ENCODE data around the gene COMT. TPM values are rescaled to one million over a fixed set of nuclear protein-coding genes. Genes with fewer than 3 reads are reported as not detected.

COMT gene
- total RNA-seq (61.9 TPM), polyA plus RNA-seq (ENCODE audit: insufficient read depth in 1 of 8, insufficient read length in 8 of 8, low replicate concordance in 1 of 8) (100 to 1,000 TPM in 1 of 8 donors, 10 to 100 TPM in 7; 77.1 to 104 (median 81.6) TPM)
- long read RNA-seq, donor 1, transcript COMT-209 (4 exons, 1,035 nt): minor isoform, 8 of 26 reads
- long read RNA-seq, donor 1, transcript COMT-202 (6 exons, 2,437 nt): major isoform, 17 of 26 reads
- long read RNA-seq, donor 1, partial matches to known transcripts: 0 of 26 reads
- long read RNA-seq, donor 1, other reads (novel, unspliced or antisense): 0 of 26 reads
- long read RNA-seq, donor 2, transcript COMT-202 (6 exons, 2,437 nt): major isoform, 5 of 5 reads
- long read RNA-seq, donor 2, partial matches to known transcripts: 0 of 5 reads
- long read RNA-seq, donor 2, other reads (novel, unspliced or antisense): 0 of 5 reads
- long read RNA-seq, donor 3, transcript COMT-209 (4 exons, 1,035 nt): minor isoform, 25 of 75 reads
- long read RNA-seq, donor 3, transcript COMT-202 (6 exons, 2,437 nt): major isoform, 34 of 75 reads
- long read RNA-seq, donor 3, partial matches to known transcripts: 12 of 75 reads
- long read RNA-seq, donor 3, other reads (novel, unspliced or antisense): 0 of 75 reads
- long read RNA-seq, donor 4, transcript COMT-202 (6 exons, 2,437 nt): major isoform, 22 of 36 reads
- long read RNA-seq, donor 4, partial matches to known transcripts: 0 of 36 reads
- long read RNA-seq, donor 4, other reads (novel, unspliced or antisense): 7 of 36 reads
- long read RNA-seq, donor 5, transcript COMT-202 (6 exons, 2,437 nt): major isoform, 74 of 187 reads
- long read RNA-seq, donor 5, transcript COMT-209 (4 exons, 1,035 nt): minor isoform, 40 of 187 reads
- long read RNA-seq, donor 5, partial matches to known transcripts: 57 of 187 reads
- long read RNA-seq, donor 5, other reads (novel, unspliced or antisense): 7 of 187 reads
- long read RNA-seq, donor 6, transcript COMT-209 (4 exons, 1,035 nt): minor isoform, 17 of 127 reads
- long read RNA-seq, donor 6, transcript COMT-202 (6 exons, 2,437 nt): major isoform, 50 of 127 reads
- long read RNA-seq, donor 6, partial matches to known transcripts: 45 of 127 reads
- long read RNA-seq, donor 6, other reads (novel, unspliced or antisense): 9 of 127 reads
- long read RNA-seq, donor 7, transcript COMT-202 (6 exons, 2,437 nt): major isoform, 38 of 75 reads
- long read RNA-seq, donor 7, transcript COMT-209 (4 exons, 1,035 nt): minor isoform, 16 of 75 reads
- long read RNA-seq, donor 7, partial matches to known transcripts: 12 of 75 reads
- long read RNA-seq, donor 7, other reads (novel, unspliced or antisense): 8 of 75 reads
- long read RNA-seq, donor 8, transcript COMT-202 (6 exons, 2,437 nt): major isoform, 21 of 39 reads
- long read RNA-seq, donor 8, transcript COMT-203 (5 exons, 2,217 nt): minor isoform, 6 of 39 reads
- long read RNA-seq, donor 8, transcript COMT-209 (4 exons, 1,035 nt): minor isoform, 5 of 39 reads
- long read RNA-seq, donor 8, partial matches to known transcripts: 6 of 39 reads
- long read RNA-seq, donor 8, other reads (novel, unspliced or antisense): 0 of 39 reads
- long read RNA-seq, donor 9, transcript COMT-202 (6 exons, 2,437 nt): major isoform, 30 of 66 reads
- long read RNA-seq, donor 9, transcript COMT-209 (4 exons, 1,035 nt): minor isoform, 11 of 66 reads
- long read RNA-seq, donor 9, partial matches to known transcripts: 21 of 66 reads
- long read RNA-seq, donor 9, other reads (novel, unspliced or antisense): 0 of 66 reads
- long read RNA-seq, donor 10, transcript COMT-209 (4 exons, 1,035 nt): minor isoform, 5 of 42 reads
- long read RNA-seq, donor 10, transcript COMT-202 (6 exons, 2,437 nt): major isoform, 32 of 42 reads
- long read RNA-seq, donor 10, transcript COMT-210 (3 exons, 546 nt): minor isoform, 5 of 42 reads
- long read RNA-seq, donor 10, partial matches to known transcripts: 0 of 42 reads
- long read RNA-seq, donor 10, other reads (novel, unspliced or antisense): 0 of 42 reads
- long read RNA-seq, donor 11, transcript COMT-209 (4 exons, 1,035 nt): minor isoform, 12 of 68 reads
- long read RNA-seq, donor 11, transcript COMT-202 (6 exons, 2,437 nt): major isoform, 29 of 68 reads
- long read RNA-seq, donor 11, partial matches to known transcripts: 23 of 68 reads
- long read RNA-seq, donor 11, other reads (novel, unspliced or antisense): 0 of 68 reads

DNA sequence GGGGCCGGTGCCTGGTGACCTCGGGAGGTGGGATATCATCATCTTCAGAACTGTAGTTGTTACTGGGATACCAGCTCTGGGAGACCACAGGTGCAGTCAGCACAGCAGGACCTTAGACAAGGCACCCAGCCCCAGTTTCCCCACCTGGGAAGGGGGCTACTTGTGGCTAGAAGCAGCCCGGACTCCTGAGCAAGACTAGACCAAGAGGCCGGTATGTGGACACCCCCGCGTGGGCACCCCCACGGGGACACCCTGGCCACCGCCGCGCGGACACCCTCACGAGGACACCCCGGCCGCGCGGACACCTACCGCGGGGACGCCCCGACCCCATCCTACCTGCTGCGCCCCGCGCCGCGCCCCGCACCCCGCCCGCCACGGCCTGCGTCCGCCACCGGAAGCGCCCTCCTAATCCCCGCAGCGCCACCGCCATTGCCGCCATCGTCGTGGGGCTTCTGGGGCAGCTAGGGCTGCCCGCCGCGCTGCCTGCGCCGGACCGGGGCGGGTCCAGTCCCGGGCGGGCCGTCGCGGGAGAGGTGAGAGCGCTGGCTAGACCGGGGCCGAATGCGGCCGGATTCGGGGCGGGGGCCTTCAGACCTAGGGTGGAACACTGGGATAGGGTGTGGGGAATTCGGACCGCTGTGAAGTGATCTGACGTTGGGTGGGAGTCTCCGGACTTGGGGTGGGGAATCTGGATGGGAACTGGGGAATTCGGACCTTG is at the start of gene COMT, which contains the start of gene TXNRD2:
TSS of gene COMT (plus strand) at position 408 of the 718 bp plus-strand sequence. CDS start 20,755 bp downstream, outside the sequence.
TSS of gene TXNRD2 (minus strand) at position 454 of the 718 bp plus-strand sequence. CDS start at position 439, 15 bp downstream.
- peaks cover 33% of the 10 kb centered on the region for H3K4me1 ChIP-seq (ENCODE audit: control insufficient read depth, insufficient read depth, low read length)
- DNase-seq: peak; percentile 79
- under 1% methylated on average over 61 of the region's 63 CpGs for WGBS (ENCODE audit: insufficient coverage)
- peak within 1 kb of the TSS; percentile 83 for H3K4me3 ChIP-seq (ENCODE audit: low read length)
- H3K27ac ChIP-seq (ENCODE audit: low read length): peak within 1 kb of the TSS; percentile 100
- no peaks in the 10 kb centered on the region for H3K27me3 ChIP-seq (ENCODE audit: control insufficient read depth, insufficient read depth, low read length)
- no peaks in the 10 kb centered on the region for H3K9me3 ChIP-seq (replicated peaks; ENCODE audit: control insufficient read depth, low read depth, low read length)
- H3K36me3 ChIP-seq (ENCODE audit: control insufficient read depth, insufficient read depth, low read length): peaks cover 11% of the 10 kb centered on the region

GRCh38 chr22:19892257-19892879 is 49.2 kb upstream of the COMT start:
- no peak for DNase-seq
- no peaks in the 10 kb centered on the region for H3K9me3 ChIP-seq (replicated peaks; ENCODE audit: control insufficient read depth, low read depth, low read length)
- H3K36me3 ChIP-seq (ENCODE audit: control insufficient read depth, insufficient read depth, low read length): peaks cover 23% of the 10 kb centered on the region
- H3K27me3 ChIP-seq (ENCODE audit: control insufficient read depth, insufficient read depth, low read length): no peaks in the 10 kb centered on the region
- H3K4me3 ChIP-seq (ENCODE audit: low read length): no peak overlapping the region
- WGBS (ENCODE audit: insufficient coverage): 31% methylated on average over 18 of the region's 24 CpGs
- H3K27ac ChIP-seq (ENCODE audit: low read length): no peak overlapping the region
- H3K4me1 ChIP-seq (ENCODE audit: control insufficient read depth, insufficient read depth, low read length): peaks cover 41% of the 10 kb centered on the region

DNA sequence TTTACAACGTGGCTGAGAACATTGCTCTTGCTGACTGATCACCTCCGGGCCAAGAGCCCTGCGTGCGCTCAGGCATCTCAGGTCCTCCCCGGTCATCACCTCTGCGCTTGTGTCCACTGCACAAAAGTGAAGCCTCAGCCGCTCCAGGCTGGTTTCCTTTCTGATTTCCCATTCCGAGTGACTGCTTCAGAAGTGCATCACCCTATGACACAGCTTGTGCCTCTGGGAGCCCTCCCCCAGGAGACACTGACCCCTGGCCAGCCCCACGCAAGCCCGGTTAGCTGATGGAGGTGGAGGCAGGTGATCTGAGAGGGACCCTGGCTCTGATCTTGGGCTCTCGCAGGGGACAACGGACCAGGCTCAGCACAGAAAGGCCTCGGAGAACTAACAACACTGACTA is 48.6 kb upstream of the COMT start:
- H3K36me3 ChIP-seq (ENCODE audit: control insufficient read depth, insufficient read depth, low read length): peaks cover 29% of the 10 kb centered on the region
- WGBS (ENCODE audit: insufficient coverage): 82% methylated on average over 12 of the region's 13 CpGs
- no peak overlapping the region for H3K27ac ChIP-seq (ENCODE audit: low read length)

GRCh38 chr22:19893363-19893762 is 48.2 kb upstream of the COMT start:
- 89% methylated on average over 15 of the region's 15 CpGs for WGBS (ENCODE audit: insufficient coverage)
- Histone ChIP-seq H3K4me3 (ENCODE audit: low read length) (no peak overlapping the region), H3K36me3 (ENCODE audit: control insufficient read depth, insufficient read depth, low read length) (peaks cover 30% of the 10 kb centered on the region), H3K27me3 (ENCODE audit: control insufficient read depth, insufficient read depth, low read length) (no peaks in the 10 kb centered on the region), H3K9me3 (replicated peaks; ENCODE audit: control insufficient read depth, low read depth, low read length) (no peaks in the 10 kb centered on the region), H3K27ac (ENCODE audit: low read length) (no peak overlapping the region), H3K4me1 (ENCODE audit: control insufficient read depth, insufficient read depth, low read length) (peaks cover 33% of the 10 kb centered on the region)
- no peak for DNase-seq

More for the DNA sequence above, 48.6 kb upstream of the COMT start:
- H3K4me3 ChIP-seq (ENCODE audit: low read length): no peak overlapping the region
- no peaks in the 10 kb centered on the region for H3K9me3 ChIP-seq (replicated peaks; ENCODE audit: control insufficient read depth, low read depth, low read length)
- DNase-seq: no peak
- H3K27me3 ChIP-seq (ENCODE audit: control insufficient read depth, insufficient read depth, low read length): no peaks in the 10 kb centered on the region
- H3K4me1 ChIP-seq (ENCODE audit: control insufficient read depth, insufficient read depth, low read length): peaks cover 36% of the 10 kb centered on the region

DNA sequence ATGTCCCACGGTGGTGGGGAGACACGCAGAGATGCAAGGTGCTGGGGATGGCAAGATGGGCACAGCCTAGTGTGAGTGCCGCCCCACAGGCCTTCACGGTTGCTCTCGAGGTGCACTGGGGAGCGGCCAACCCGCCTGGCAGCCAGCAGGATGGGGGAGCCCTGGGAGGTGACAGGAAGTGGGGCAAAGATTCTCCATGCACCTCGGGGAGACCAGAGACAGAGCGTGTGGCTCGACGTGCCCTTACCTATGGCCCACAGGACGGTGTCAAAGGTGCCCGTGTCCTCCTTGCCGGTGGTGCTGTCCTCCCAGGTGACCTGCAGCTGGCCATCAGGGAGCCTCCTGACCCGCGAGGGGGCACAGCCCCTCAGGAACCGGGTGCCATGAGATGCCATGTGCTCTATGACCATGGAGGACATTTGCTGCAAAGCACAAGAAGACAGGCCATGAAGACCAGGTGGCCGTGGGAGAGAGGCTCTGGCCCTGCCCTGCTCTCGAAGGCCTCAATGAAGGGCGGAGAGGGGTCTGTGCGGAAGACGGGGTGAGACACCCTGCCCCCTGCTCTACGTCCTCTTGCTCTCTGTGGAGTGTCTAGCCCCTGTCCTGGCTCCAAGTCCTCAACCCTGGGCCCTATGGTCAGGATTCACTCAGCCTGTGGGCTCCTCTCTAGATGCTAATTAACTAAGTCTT is 46.3 kb upstream of the COMT start:
- no peak overlapping the region for H3K4me3 ChIP-seq (ENCODE audit: low read length)
- peaks cover 32% of the 10 kb centered on the region for H3K4me1 ChIP-seq (ENCODE audit: control insufficient read depth, insufficient read depth, low read length)

GRCh38 chr22:19896665-19897355 is 44.8 kb upstream of the COMT start:
- H3K4me3 ChIP-seq (ENCODE audit: low read length): no peak overlapping the region
- H3K27ac ChIP-seq (ENCODE audit: low read length): no peak overlapping the region
- 51% methylated on average over 11 of the region's 15 CpGs for WGBS (ENCODE audit: insufficient coverage)
- peak; percentile 60 for DNase-seq
- peaks cover 21% of the 10 kb centered on the region for H3K4me1 ChIP-seq (ENCODE audit: control insufficient read depth, insufficient read depth, low read length)
- H3K9me3 ChIP-seq (replicated peaks; ENCODE audit: control insufficient read depth, low read depth, low read length): no peaks in the 10 kb centered on the region
- H3K27me3 ChIP-seq (ENCODE audit: control insufficient read depth, insufficient read depth, low read length): no peaks in the 10 kb centered on the region
- H3K36me3 ChIP-seq (ENCODE audit: control insufficient read depth, insufficient read depth, low read length): peaks cover 36% of the 10 kb centered on the region

More for the DNA sequence above, 46.3 kb upstream of the COMT start:
- H3K27me3 ChIP-seq (ENCODE audit: control insufficient read depth, insufficient read depth, low read length): no peaks in the 10 kb centered on the region
- DNase-seq: no peak
- H3K36me3 ChIP-seq (ENCODE audit: control insufficient read depth, insufficient read depth, low read length): peaks cover 29% of the 10 kb centered on the region
- no peaks in the 10 kb centered on the region for H3K9me3 ChIP-seq (replicated peaks; ENCODE audit: control insufficient read depth, low read depth, low read length)
- H3K27ac ChIP-seq (ENCODE audit: low read length): no peak overlapping the region
- 92% methylated on average over 23 of the region's 23 CpGs for WGBS (ENCODE audit: insufficient coverage)

DNA sequence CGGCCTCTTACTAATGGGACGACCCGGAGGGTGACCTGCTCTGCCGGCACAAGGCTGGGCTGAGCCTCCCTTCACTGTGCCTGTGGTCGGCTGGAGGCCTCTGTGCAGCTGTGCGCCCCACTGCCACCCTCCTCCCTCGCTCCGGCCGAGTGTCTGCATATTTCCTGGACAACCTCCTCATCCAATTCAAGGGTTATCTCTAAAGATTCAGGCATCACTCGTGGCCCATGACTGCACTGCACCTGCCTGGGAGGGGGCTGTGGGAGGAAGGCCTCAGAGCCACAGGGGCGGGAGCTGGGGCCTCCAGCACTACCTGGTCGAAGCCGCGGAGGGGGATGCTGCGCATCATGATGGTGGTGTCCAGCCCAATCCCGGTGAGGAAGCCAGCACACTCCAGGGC is 43.8 kb upstream of the COMT start:
- WGBS (ENCODE audit: insufficient coverage): 84% methylated on average over 12 of the region's 16 CpGs
- Histone ChIP-seq H3K36me3 (ENCODE audit: control insufficient read depth, insufficient read depth, low read length) (peaks cover 36% of the 10 kb centered on the region), H3K4me3 (ENCODE audit: low read length) (no peak overlapping the region), H3K9me3 (replicated peaks; ENCODE audit: control insufficient read depth, low read depth, low read length) (no peaks in the 10 kb centered on the region), H3K27ac (ENCODE audit: low read length) (no peak overlapping the region), H3K4me1 (ENCODE audit: control insufficient read depth, insufficient read depth, low read length) (peaks cover 21% of the 10 kb centered on the region), H3K27me3 (ENCODE audit: control insufficient read depth, insufficient read depth, low read length) (no peaks in the 10 kb centered on the region)
- DNase-seq: no peak

All from muscle of leg (tissue), 16 donors.